Endothelial cell of umbilical vein (primary cell): ENCODE data around the gene MAGT1. TPM values are rescaled to one million over a fixed set of nuclear protein-coding genes. Genes with fewer than 3 reads are reported as not detected.

Experiments used
- BruUV-seq: library from RNA; stranded (reverse); fragments of 400-500 nt; replicated peaks from 2 replicates; lab custom pipeline; 2021; lab: Mats Ljungman, UMichigan
- CTCF ChIA-PET: fragments of 300-600, 350-600 bp; sonication (Branson Sonifier 250); formaldehyde crosslinking; loops from one replicate; lab custom pipeline; 2021; ENCODE audit warnings: antibody characterized with exemption, inconsistent platforms; lab: Charles Lee
- POLR2A ChIA-PET: fragments of 300-600, 350-600 bp; sonication (Branson Sonifier 250); formaldehyde crosslinking; loops from one replicate; lab custom pipeline; 2021; ENCODE audit warnings: antibody characterized with exemption, inconsistent platforms; lab: Charles Lee
- DNase-seq: peaks from one replicate; pipeline ENCODE4 v3.0.0-alpha.2; 2011; ENCODE audit warnings: low read depth, low spot score
- FAIRE-seq: peaks from 2 replicates; lab custom pipeline; 2011; peaks lifted over from hg19 to GRCh38; lab: Jason Lieb, UNC
- H2AFZ ChIP-seq: 2 replicates; pipeline ENCODE4 v1.6.0; 2012; ENCODE audit warnings: low read depth, low read length, control low read depth, inconsistent platforms
- H3K27ac ChIP-seq: 2 replicates; pipeline ENCODE4 v1.5.1; 2011; ENCODE audit warnings: low read depth, mild to moderate bottlenecking, control low read depth, low read length, moderate library complexity; ENCODE audit not compliant: insufficient read depth
- H3K27me3 ChIP-seq, 2 experiments: 2 replicates each; pipeline versions ENCODE4 v1.6.0 to v1.6.1; 2011; ENCODE audit warnings: low read length in 2 of 2, mixed read lengths in 1 of 2; ENCODE audit not compliant: control insufficient read depth in 2 of 2, insufficient read depth in 2 of 2
- H3K36me3 ChIP-seq, 2 experiments: 2 replicates in 1 of 2; 3 replicates in 1 of 2; pipeline ENCODE4 v1.5.1; 2011; ENCODE audit warnings: low read length in 2 of 2, mild to moderate bottlenecking in 1 of 2, moderate library complexity in 1 of 2; ENCODE audit not compliant: control insufficient read depth in 2 of 2, insufficient read depth in 2 of 2; ENCODE audit errors: extremely low read depth in 1 of 2
- H3K4me1 ChIP-seq: 3 replicates; pipeline ENCODE4 v1.5.1; 2011; ENCODE audit warnings: mild to moderate bottlenecking, low read length; ENCODE audit not compliant: control insufficient read depth, insufficient read depth; ENCODE audit errors: extremely low read depth
- H3K4me2 ChIP-seq: 2 replicates; pipeline ENCODE4 v1.6.1; 2011; ENCODE audit warnings: low read length, control low read depth, mixed read lengths; ENCODE audit not compliant: insufficient read depth
- H3K4me3 ChIP-seq, 3 experiments: fragments of 200-600 bp in 1 of 3; sonication (generic), shearing (Covaris generic) in 1 of 3; replicated peaks in 1 of 3; 2 replicates each; pipeline ENCODE4 v1.5.1; 2011 to 2016; ENCODE audit warnings: control low read depth in 3 of 3, low read length in 3 of 3, mild to moderate bottlenecking in 2 of 3, inconsistent platforms in 1 of 3, low read depth in 1 of 3, moderate library complexity in 1 of 3; ENCODE audit not compliant: insufficient read depth in 1 of 3
- H3K79me2 ChIP-seq: 2 replicates; pipeline ENCODE4 v1.6.0; 2012; ENCODE audit warnings: low read length, inconsistent platforms; ENCODE audit not compliant: control insufficient read depth, insufficient read depth
- H3K9ac ChIP-seq: replicated peaks from 2 replicates; pipeline ENCODE3; 2011; ENCODE audit warnings: low read length, control low read depth; ENCODE audit not compliant: insufficient read depth; ENCODE audit errors: extremely low read depth
- H3K9me1 ChIP-seq: replicated peaks from 3 replicates; pipeline ENCODE4 v1.6.0; 2011; ENCODE audit warnings: mild to moderate bottlenecking, low read length; ENCODE audit not compliant: control insufficient read depth, insufficient read depth; ENCODE audit errors: extremely low read depth
- H3K9me3 ChIP-seq: replicated peaks from 2 replicates; pipeline ENCODE4 v1.5.1; 2012; ENCODE audit warnings: low read length, inconsistent platforms; ENCODE audit not compliant: control insufficient read depth, insufficient read depth
- H4K20me1 ChIP-seq: replicated peaks from 2 replicates; pipeline ENCODE3; 2011; ENCODE audit warnings: mild to moderate bottlenecking, low read length; ENCODE audit not compliant: control insufficient read depth, insufficient read depth; ENCODE audit errors: extremely low read depth
- CTCF ChIP-seq, 2 donors: IDR thresholded peaks; 1 replicate in 1 of 2; 2 replicates in 1 of 2; pipeline ENCODE4 v1.5.1; 2011; ENCODE audit warnings: low read length in 2 of 2, mild to moderate bottlenecking in 2 of 2, moderate library complexity in 2 of 2, control low read depth in 1 of 2, inconsistent platforms in 1 of 2, low read depth in 1 of 2; ENCODE audit not compliant: insufficient read depth in 1 of 2; ENCODE audit errors: extremely low read depth in 1 of 2
- EZH2 ChIP-seq: IDR thresholded peaks from 2 replicates; pipeline ENCODE4 v1.6.1; 2012; ENCODE audit warnings: borderline replicate concordance, low read depth, mild to moderate bottlenecking, moderate library complexity, low read length, inconsistent platforms; ENCODE audit not compliant: severe bottlenecking
- FOS ChIP-seq: IDR thresholded peaks from 2 replicates; pipeline ENCODE4 v1.6.1; 2011; ENCODE audit warnings: mild to moderate bottlenecking, low read length, moderate library complexity, borderline replicate concordance; ENCODE audit not compliant: insufficient read depth
- GATA2 ChIP-seq: IDR thresholded peaks from 2 replicates; pipeline ENCODE4 v1.7.0; 2011; ENCODE audit warnings: low read depth, mild to moderate bottlenecking, moderate library complexity, mixed read lengths, low read length; ENCODE audit not compliant: insufficient read length, insufficient read depth
- JUN ChIP-seq: IDR thresholded peaks from 2 replicates; pipeline ENCODE4 v1.6.1; 2011; ENCODE audit warnings: borderline replicate concordance, low read depth; ENCODE audit not compliant: insufficient read length, insufficient read depth
- MAX ChIP-seq: IDR thresholded peaks from 2 replicates; pipeline ENCODE4 v1.6.1; 2011; ENCODE audit not compliant: insufficient read depth, insufficient read length
- MYC ChIP-seq: IDR thresholded peaks from one replicate; pipeline ENCODE4 v1.6.1; 2011; ENCODE audit warnings: mild to moderate bottlenecking, low read depth, low read length
- POLR2A ChIP-seq: IDR thresholded peaks from 2 replicates; pipeline ENCODE4 v1.6.1; 2012; ENCODE audit warnings: low read depth, mild to moderate bottlenecking, control low read depth, low read length
- POLR2AphosphoS5 ChIP-seq: IDR thresholded peaks from 2 replicates; pipeline ENCODE4 v1.6.1; 2012; ENCODE audit warnings: low read depth, mild to moderate bottlenecking, control low read depth, low read length, moderate library complexity; ENCODE audit not compliant: insufficient read depth
- dilution Hi-C: fragments of 300-500 bp; cut with MboI; formaldehyde crosslinking; loops from one replicate; pipeline ENCODE4 v1.15.0; 2019; ENCODE audit warnings: low sequenced_read_pairs; ENCODE audit not compliant: extremely low pct_ligation_motif_present
- intact Hi-C: fragments of 100-400 bp; cut with micrococcal nuclease; formaldehyde crosslinking; loops from one replicate; pipeline ENCODE4 v1.10.0; 2022
- polyA plus RNA-seq, 4 experiments: library from polyadenylated mRNA; depleted of rRNA in 3 of 4; stranded (reverse) in 3 of 4; unstranded in 1 of 4; fragments of >200 nt; gene quantifications; 2 replicates each; pipeline versions ENCODE4 v1.2.1 to v1.2.3, GENCODE V29; 2011 to 2012; ENCODE audit warnings: missing spikeins in 1 of 4
- total RNA-seq: library from RNA; stranded (reverse); gene quantifications from 2 replicates; pipeline ENCODE4 v1.2.3, GENCODE V29; 2021

MAGT1 gene
- total and polyA plus RNA-seq, 2 donors (not counting 3 experiments of a cell fraction or from before 2014, with no cell fraction given) = 36.3 to 66.9 TPM

DNA sequence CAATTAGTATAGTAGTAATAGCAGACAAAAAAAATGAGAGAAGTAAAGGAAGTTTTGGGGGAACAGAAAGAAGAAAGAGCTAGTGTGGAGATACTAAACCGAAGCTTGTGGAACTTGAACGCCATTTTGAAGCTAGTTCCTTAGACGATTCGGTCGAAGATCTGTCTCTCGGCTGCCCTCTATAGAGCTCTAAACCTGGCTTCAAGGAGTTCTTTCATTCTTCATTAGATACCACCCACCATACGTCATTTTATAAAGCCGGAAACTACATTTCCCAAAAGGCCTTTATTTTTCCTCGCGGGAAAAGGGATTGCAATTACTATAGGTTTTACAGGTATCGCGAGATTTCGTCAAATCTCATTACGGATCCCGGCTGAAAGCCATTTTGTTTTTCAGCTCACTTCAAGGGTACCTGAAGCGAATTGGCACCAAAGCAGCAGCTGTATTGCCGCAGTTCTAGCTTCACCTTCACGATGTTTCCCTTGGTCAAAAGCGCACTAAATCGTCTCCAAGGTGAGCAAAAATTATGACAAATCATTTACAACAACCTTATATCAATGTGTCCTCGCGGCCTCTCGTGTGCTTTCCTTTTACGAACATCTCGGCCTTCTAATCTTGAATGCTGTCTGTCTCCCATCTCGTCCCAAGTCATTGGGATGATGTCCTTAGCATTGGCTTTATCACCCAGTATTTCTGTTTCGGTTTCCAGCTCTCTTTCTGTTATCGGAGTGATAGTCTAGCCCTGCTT, 4.0 kb upstream of the MAGT1 start, which contains the start of gene COX7B:
Gene COX7B (plus strand): TSS at position 388 of the 748 bp plus-strand sequence. CDS start 86 bp downstream, at position 474.
- dilution Hi-C loops = no loop called here
- no peaks in the 10 kb centered on the region for H3K9me3 ChIP-seq
- peaks cover 6% of the 10 kb centered on the region for H3K4me1 ChIP-seq
- H2AFZ ChIP-seq = peak within 1 kb of the TSS; percentile 54
- TSS peak; percentile 64 for BruUV-seq
- CTCF ChIA-PET = interaction anchor here (0.7 to 2.7 kb wide), 13 partner anchors 10 to 1620 kb away, joined by 3 to 22 read pairs (median 4); partner anchors contain the start of gene ATP7A
- intact Hi-C loops = loop anchor here (1.0 to 10.0 kb wide), 5 partner anchors 123 to 1344 kb away; partner anchors contain the start of gene PGK1
- peak within 1 kb of the TSS; percentile 92 for H3K9ac ChIP-seq
- peak; percentile 94 for DNase-seq
- H3K79me2 ChIP-seq = peaks cover 37% of the 10 kb centered on the region
- H3K27ac ChIP-seq = peak within 1 kb of the TSS; percentile 75
- H3K27me3 ChIP-seq = no peaks in the 10 kb centered on the region
- H3K4me2 ChIP-seq = peak within 1 kb of the TSS; percentile 82
- POLR2A ChIA-PET = interaction anchor here (0.6 to 0.9 kb wide), 4 partner anchors 10 to 453 kb away, joined by 3 to 7 read pairs (median 3); partner anchors contain the start of gene ATP7A
- H4K20me1 ChIP-seq = no peaks in the 10 kb centered on the region
- no peaks in the 10 kb centered on the region for H3K36me3 ChIP-seq
- H3K4me3 ChIP-seq = peak within 1 kb of the TSS; percentile 48 to 88 (median 62)
- H3K9me1 ChIP-seq = no peaks in the 10 kb centered on the region
- peak; percentile 86 for FAIRE-seq
- TF ChIP-seq GATA2 (no peak), JUN (no peak), POLR2AphosphoS5 (peak; percentile 57), EZH2 (no peak), CTCF (IDR thresholded peaks at IDR 0.05; ENCODE audit: extremely low read depth in 1 of 2, insufficient read depth in 1 of 2, low read depth in 1 of 2, low read length in 2 of 2) (peak; percentile 34 to 46), POLR2A (peak; percentile 75), MAX (no peak), FOS (no peak), MYC (no peak)
